HepG2 (cell line): Measurements from ENCODE around the gene KLF6. TPM values are rescaled to one million over a fixed set of nuclear protein-coding genes. Genes with fewer than 3 reads are reported as not detected.

ENCODE experiments used
- HDAC2 ChIP-seq: sonication (generic); formaldehyde crosslinking; IDR thresholded peaks from 2 replicates; pipeline ENCODE4 v1.4.0; 2020; ENCODE audit warnings: missing genetic modification reagents
- HNRNPK ChIP-seq: fragments of 200-400 bp; formaldehyde crosslinking; IDR thresholded peaks from 2 replicates; pipeline ENCODE4 v1.6.1; 2018; ENCODE audit warnings: low read length, low read depth, moderate library complexity, mild to moderate bottlenecking; ENCODE audit not compliant: poor library complexity, severe bottlenecking
- KAT7 ChIP-seq: IDR thresholded peaks from 2 replicates; pipeline ENCODE4 v1.6.1; 2018; ENCODE audit warnings: borderline replicate concordance, missing compliant biosample characterization
- NR2C2 ChIP-seq: sonication (generic); formaldehyde crosslinking; IDR thresholded peaks from 2 replicates; pipeline ENCODE4 v1.4.0; 2020; ENCODE audit warnings: missing genetic modification reagents, mild to moderate bottlenecking, moderate library complexity, borderline replicate concordance
- NR2F6 ChIP-seq, 2 experiments: IDR thresholded peaks; 2 replicates each; pipeline ENCODE4 v1.6.1; 2016; ENCODE audit warnings: antibody characterized with exemption in 1 of 2, mild to moderate bottlenecking in 1 of 2
- RXRB ChIP-seq: IDR thresholded peaks from 2 replicates; pipeline ENCODE4 v1.6.1; 2016; ENCODE audit warnings: borderline replicate concordance, missing genetic modification reagents, missing compliant biosample characterization
- SETDB1 ChIP-seq: sonication (generic); formaldehyde crosslinking; IDR thresholded peaks from 2 replicates; pipeline ENCODE4 v1.5.1; 2020; ENCODE audit warnings: missing genetic modification reagents, mild to moderate bottlenecking, borderline replicate concordance
- SIX4 ChIP-seq: sonication (generic); formaldehyde crosslinking; IDR thresholded peaks from 2 replicates; pipeline ENCODE4 v1.4.0; 2020; ENCODE audit warnings: missing genetic modification reagents
- TCF12 ChIP-seq, 2 experiments: fragments of 450-650 bp in 1 of 2; sonication (generic) in 1 of 2; formaldehyde crosslinking in 1 of 2; IDR thresholded peaks; 2 replicates each; pipeline versions ENCODE4 v1.6.1 to v1.8.0; 2017 to 2022; ENCODE audit warnings: antibody characterized with exemption in 1 of 2, mild to moderate bottlenecking in 1 of 2, missing genetic modification reagents in 1 of 2, moderate library complexity in 1 of 2
- WIZ ChIP-seq: sonication (generic); formaldehyde crosslinking; IDR thresholded peaks from 2 replicates; pipeline ENCODE4 v1.5.1; 2020; ENCODE audit warnings: mild to moderate bottlenecking, missing genetic modification reagents
- ZFP36L1 ChIP-seq: sonication (generic); formaldehyde crosslinking; IDR thresholded peaks from 2 replicates; pipeline ENCODE4 v1.8.0; 2022; ENCODE audit warnings: mild to moderate bottlenecking, missing genetic modification reagents, moderate library complexity
- ZMYM2 ChIP-seq: sonication (generic); formaldehyde crosslinking; IDR thresholded peaks from 2 replicates; pipeline ENCODE4 v1.8.0; 2022; ENCODE audit warnings: mild to moderate bottlenecking, missing genetic modification reagents
- ZNF225 ChIP-seq: sonication (generic); formaldehyde crosslinking; IDR thresholded peaks from 2 replicates; pipeline ENCODE4 v1.4.0; 2020; ENCODE audit warnings: mild to moderate bottlenecking, missing genetic modification reagents
- ZNF256 ChIP-seq: sonication (generic); formaldehyde crosslinking; conservative IDR thresholded peaks from 2 replicates; pipeline ENCODE4 v1.4.0; 2020; ENCODE audit warnings: missing genetic modification reagents
- ZNF326 ChIP-seq: sonication (generic); formaldehyde crosslinking; IDR thresholded peaks from 2 replicates; pipeline ENCODE4 v1.4.0; 2020; ENCODE audit warnings: missing genetic modification reagents, borderline replicate concordance
- ZNF354B ChIP-seq: sonication (generic); formaldehyde crosslinking; IDR thresholded peaks from 2 replicates; pipeline ENCODE4 v1.8.0; 2022; ENCODE audit warnings: mild to moderate bottlenecking, missing genetic modification reagents
- ZNF615 ChIP-seq: sonication (generic); formaldehyde crosslinking; IDR thresholded peaks from 2 replicates; pipeline ENCODE4 v1.5.0; 2020; ENCODE audit warnings: mild to moderate bottlenecking, missing genetic modification reagents, borderline replicate concordance
- ZNF709 ChIP-seq: sonication (generic); formaldehyde crosslinking; IDR thresholded peaks from 2 replicates; pipeline ENCODE4 v1.5.0; 2020; ENCODE audit warnings: mild to moderate bottlenecking, missing genetic modification reagents
- polyA plus RNA-seq, 8 experiments: library from polyadenylated mRNA; depleted of rRNA in 3 of 8; stranded (reverse) in 7 of 8; unstranded in 1 of 8; fragments of >200 nt; fragmentation: Illumina TruSeq in 4 of 8; extraction: Trizol in 4 of 8; gene quantifications; 2 replicates each; pipeline versions ENCODE4 v1.2.1 to v1.2.3, GENCODE V29; 2011 to 2016; ENCODE audit warnings: low read depth in 4 of 8, missing spikeins in 1 of 8, mixed read lengths in 1 of 8; ENCODE audit not compliant: insufficient read depth in 1 of 8
- total RNA-seq, 5 experiments: library from RNA; depleted of rRNA; stranded (reverse); fragments of >200 nt; fragmentation: Illumina TruSeq; extraction: Trizol; gene quantifications; 2 replicates each; pipeline ENCODE4 v1.2.3, GENCODE V29; 2016; ENCODE audit warnings: low read depth in 1 of 5
- TF ChIP-seq, protein P1 (sequence below): sonication (generic); formaldehyde crosslinking; IDR thresholded peaks from 2 replicates; pipeline ENCODE4 v1.4.0; 2020; ENCODE audit warnings: missing genetic modification reagents, mild to moderate bottlenecking, borderline replicate concordance
- TF ChIP-seq, protein P2 (sequence below): sonication (generic); formaldehyde crosslinking; IDR thresholded peaks from 2 replicates; pipeline ENCODE4 v1.5.0; 2020; ENCODE audit warnings: missing genetic modification reagents
- TF ChIP-seq, protein P3 (sequence below): sonication (generic); formaldehyde crosslinking; IDR thresholded peaks from 2 replicates; pipeline ENCODE4 v1.4.0; 2020; ENCODE audit warnings: missing genetic modification reagents
- TF ChIP-seq, protein P4 (sequence below): IDR thresholded peaks from 2 replicates; pipeline ENCODE4 v1.6.1; 2018; ENCODE audit warnings: missing genetic modification reagents, mild to moderate bottlenecking, missing compliant biosample characterization
- TF ChIP-seq, protein P5 (sequence below): sonication (generic); formaldehyde crosslinking; IDR thresholded peaks from 2 replicates; pipeline ENCODE4 v1.8.1; 2023; ENCODE audit warnings: mild to moderate bottlenecking, missing genetic modification reagents

KLF6 gene
- total and polyA plus RNA-seq, 2 of the 13 experiments (the other 11 are each of a cell fraction or from before 2014, with no cell fraction given) = 27.0 to 71.9 TPM

DNA sequence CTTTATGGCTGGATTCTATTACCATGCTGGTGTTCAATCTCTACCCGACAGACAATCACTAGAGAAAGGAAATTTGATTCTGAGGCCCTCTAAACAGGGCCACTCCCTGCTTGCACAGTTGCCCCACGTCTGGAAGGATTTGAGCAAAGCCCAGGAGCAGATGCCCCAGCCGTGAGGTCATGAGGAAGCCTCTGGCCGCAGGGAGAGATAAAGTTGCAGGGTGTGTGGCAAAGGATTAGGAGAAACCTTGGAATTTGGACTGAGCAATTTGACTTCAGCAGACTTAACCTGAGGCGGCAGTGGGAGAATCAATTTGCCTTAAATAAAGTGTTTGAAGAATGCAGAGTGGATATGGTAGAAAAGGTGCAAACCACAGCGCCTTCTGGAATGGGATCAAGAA lies 40.2 kb upstream of the KLF6 start (continued):
- TF ChIP-seq, protein P1, sequence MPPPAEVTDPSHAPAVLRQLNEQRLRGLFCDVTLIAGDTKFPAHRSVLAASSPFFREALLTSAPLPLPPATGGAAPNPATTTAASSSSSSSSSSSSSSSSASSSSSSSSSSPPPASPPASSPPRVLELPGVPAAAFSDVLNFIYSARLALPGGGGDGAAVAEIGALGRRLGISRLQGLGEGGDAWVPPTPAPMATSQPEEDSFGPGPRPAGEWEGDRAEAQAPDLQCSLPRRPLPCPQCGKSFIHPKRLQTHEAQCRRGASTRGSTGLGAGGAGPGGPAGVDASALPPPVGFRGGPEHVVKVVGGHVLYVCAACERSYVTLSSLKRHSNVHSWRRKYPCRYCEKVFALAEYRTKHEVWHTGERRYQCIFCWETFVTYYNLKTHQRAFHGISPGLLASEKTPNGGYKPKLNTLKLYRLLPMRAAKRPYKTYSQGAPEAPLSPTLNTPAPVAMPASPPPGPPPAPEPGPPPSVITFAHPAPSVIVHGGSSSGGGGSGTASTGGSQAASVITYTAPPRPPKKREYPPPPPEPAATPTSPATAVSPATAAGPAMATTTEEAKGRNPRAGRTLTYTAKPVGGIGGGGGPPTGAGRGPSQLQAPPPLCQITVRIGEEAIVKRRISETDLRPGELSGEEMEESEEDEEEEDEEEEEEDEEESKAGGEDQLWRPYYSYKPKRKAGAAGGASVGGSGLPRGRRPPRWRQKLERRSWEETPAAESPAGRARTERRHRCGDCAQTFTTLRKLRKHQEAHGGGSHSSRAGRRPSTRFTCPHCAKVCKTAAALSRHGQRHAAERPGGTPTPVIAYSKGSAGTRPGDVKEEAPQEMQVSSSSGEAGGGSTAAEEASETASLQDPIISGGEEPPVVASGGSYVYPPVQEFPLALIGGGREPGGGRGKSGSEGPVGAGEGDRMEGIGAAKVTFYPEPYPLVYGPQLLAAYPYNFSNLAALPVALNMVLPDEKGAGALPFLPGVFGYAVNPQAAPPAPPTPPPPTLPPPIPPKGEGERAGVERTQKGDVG (CRISPR knock-in tag) = no peak
- TF ChIP-seq, protein P2, sequence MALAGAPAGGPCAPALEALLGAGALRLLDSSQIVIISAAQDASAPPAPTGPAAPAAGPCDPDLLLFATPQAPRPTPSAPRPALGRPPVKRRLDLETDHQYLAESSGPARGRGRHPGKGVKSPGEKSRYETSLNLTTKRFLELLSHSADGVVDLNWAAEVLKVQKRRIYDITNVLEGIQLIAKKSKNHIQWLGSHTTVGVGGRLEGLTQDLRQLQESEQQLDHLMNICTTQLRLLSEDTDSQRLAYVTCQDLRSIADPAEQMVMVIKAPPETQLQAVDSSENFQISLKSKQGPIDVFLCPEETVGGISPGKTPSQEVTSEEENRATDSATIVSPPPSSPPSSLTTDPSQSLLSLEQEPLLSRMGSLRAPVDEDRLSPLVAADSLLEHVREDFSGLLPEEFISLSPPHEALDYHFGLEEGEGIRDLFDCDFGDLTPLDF (CRISPR knock-in tag) = no peak
- TF ChIP-seq SIX4 (CRISPR knock-in tag) (no peak), ZNF615 (no peak), ZFP36L1 (no peak), ZNF225 (CRISPR knock-in tag) (no peak), ZNF354B (CRISPR knock-in tag) (no peak), RXRB (CRISPR knock-in tag) (peak; percentile 65), ZNF326 (no peak), KAT7 (no peak), NR2C2 (CRISPR knock-in tag) (no peak), HDAC2 (CRISPR knock-in tag) (peak; percentile 64), ZMYM2 (CRISPR knock-in tag) (no peak), SETDB1 (CRISPR knock-in tag) (no peak), WIZ (no peak), ZNF256 (CRISPR knock-in tag) (no peak), HNRNPK (no peak), ZNF709 (CRISPR knock-in tag) (no peak), TCF12 (IDR thresholded peaks at IDR 0.05) (no peak), TCF12 (CRISPR knock-in tag; IDR thresholded peaks at IDR 0.05) (no peak), NR2F6 (IDR thresholded peaks at IDR 0.05) (no peak), NR2F6 (CRISPR knock-in tag; IDR thresholded peaks at IDR 0.05) (no peak)
- TF ChIP-seq, protein P3, sequence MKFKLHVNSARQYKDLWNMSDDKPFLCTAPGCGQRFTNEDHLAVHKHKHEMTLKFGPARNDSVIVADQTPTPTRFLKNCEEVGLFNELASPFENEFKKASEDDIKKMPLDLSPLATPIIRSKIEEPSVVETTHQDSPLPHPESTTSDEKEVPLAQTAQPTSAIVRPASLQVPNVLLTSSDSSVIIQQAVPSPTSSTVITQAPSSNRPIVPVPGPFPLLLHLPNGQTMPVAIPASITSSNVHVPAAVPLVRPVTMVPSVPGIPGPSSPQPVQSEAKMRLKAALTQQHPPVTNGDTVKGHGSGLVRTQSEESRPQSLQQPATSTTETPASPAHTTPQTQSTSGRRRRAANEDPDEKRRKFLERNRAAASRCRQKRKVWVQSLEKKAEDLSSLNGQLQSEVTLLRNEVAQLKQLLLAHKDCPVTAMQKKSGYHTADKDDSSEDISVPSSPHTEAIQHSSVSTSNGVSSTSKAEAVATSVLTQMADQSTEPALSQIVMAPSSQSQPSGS = peak; percentile 91
- TF ChIP-seq, protein P4, sequence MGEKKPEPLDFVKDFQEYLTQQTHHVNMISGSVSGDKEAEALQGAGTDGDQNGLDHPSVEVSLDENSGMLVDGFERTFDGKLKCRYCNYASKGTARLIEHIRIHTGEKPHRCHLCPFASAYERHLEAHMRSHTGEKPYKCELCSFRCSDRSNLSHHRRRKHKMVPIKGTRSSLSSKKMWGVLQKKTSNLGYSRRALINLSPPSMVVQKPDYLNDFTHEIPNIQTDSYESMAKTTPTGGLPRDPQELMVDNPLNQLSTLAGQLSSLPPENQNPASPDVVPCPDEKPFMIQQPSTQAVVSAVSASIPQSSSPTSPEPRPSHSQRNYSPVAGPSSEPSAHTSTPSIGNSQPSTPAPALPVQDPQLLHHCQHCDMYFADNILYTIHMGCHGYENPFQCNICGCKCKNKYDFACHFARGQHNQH = no peak
- TF ChIP-seq, protein P5, sequence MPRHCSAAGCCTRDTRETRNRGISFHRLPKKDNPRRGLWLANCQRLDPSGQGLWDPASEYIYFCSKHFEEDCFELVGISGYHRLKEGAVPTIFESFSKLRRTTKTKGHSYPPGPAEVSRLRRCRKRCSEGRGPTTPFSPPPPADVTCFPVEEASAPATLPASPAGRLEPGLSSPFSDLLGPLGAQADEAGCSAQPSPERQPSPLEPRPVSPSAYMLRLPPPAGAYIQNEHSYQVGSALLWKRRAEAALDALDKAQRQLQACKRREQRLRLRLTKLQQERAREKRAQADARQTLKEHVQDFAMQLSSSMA (CRISPR knock-in tag) = no peak
